Gastroesophageal sphincter (tissue), 4 donors: ENCODE results near the gene PHACTR1. TPM values are rescaled to one million over a fixed set of nuclear protein-coding genes. Genes with fewer than 3 reads are reported as not detected.

Experiments used
- ATAC-seq: fragments of 150-250 bp; one replicate; pipeline ENCODE4 v1.9.1; 2016; ENCODE audit warnings: mild to moderate bottlenecking, moderate library complexity
- H3K27ac ChIP-seq, 4 donors: fragments of 200-600 bp; sonication (generic) in 3 of 4; 1 replicate in 3 of 4; 2 replicates in 1 of 4; pipeline ENCODE4 v1.5.1; 2016 to 2019
- H3K27me3 ChIP-seq: fragments of 200-600 bp; sonication (generic); one replicate; pipeline ENCODE4 v1.5.1; 2019
- H3K36me3 ChIP-seq, 2 donors: fragments of 200-600 bp; sonication (generic); one replicate each; pipeline ENCODE4 v1.5.1; 2019; ENCODE audit warnings: control low read depth in 1 of 2
- H3K4me1 ChIP-seq, 3 donors: fragments of 200-600 bp; sonication (generic); 1 replicate in 2 of 3; 2 replicates in 1 of 3; pipeline ENCODE4 v1.5.1; 2016 to 2019; ENCODE audit warnings: control low read depth in 2 of 3
- H3K4me3 ChIP-seq, 2 donors: fragments of 200-600 bp; sonication (generic); one replicate each; pipeline ENCODE4 v1.5.1; 2019; ENCODE audit warnings: mild to moderate bottlenecking in 1 of 2, moderate library complexity in 1 of 2
- H3K9me3 ChIP-seq, 3 donors: fragments of 200-600 bp; sonication (generic); one replicate each; pipeline ENCODE4 v1.5.1; 2017 to 2019; ENCODE audit warnings: control low read depth in 2 of 3
- CTCF ChIP-seq, 4 experiments: fragments of 200-600 bp in 2 of 4; fragments of 450-650 bp in 2 of 4; sonication (generic) in 1 of 4; IDR thresholded peaks; one replicate each; pipeline ENCODE4 v1.5.1; 2017 to 2019; ENCODE audit warnings: antibody characterized with exemption in 4 of 4, mild to moderate bottlenecking in 2 of 4, moderate library complexity in 2 of 4
- EP300 ChIP-seq: sonication (generic); formaldehyde crosslinking; IDR thresholded peaks from one replicate; pipeline ENCODE4 v1.6.1; 2017; ENCODE audit warnings: antibody characterized with exemption, mild to moderate bottlenecking
- POLR2A ChIP-seq, 2 donors: fragments of 450-650 bp; IDR thresholded peaks; one replicate each; pipeline ENCODE4 v1.6.1; 2017; ENCODE audit warnings: antibody characterized with exemption in 2 of 2, mild to moderate bottlenecking in 2 of 2, moderate library complexity in 1 of 2
- POLR2AphosphoS5 ChIP-seq: sonication (generic); formaldehyde crosslinking; IDR thresholded peaks from one replicate; pipeline ENCODE4 v1.6.1; 2017; ENCODE audit warnings: antibody characterized with exemption
- WGBS, 2 donors: methylation state at CpG; one replicate each; pipeline ENCODE4 v1.1.5; 2018; ENCODE audit warnings: low coverage in 1 of 2; 5-methylcytosine and 5-hydroxymethylcytosine counted together
- total RNA-seq, 4 donors: library from RNA; depleted of rRNA; stranded (reverse); fragments of >200 nt; gene quantifications; one replicate each; pipeline ENCODE4 v1.1.0, GENCODE V29; 2016

PHACTR1 gene
- total RNA-seq, 4 donors from 2014 or later = 0.20 to 27.3 (median 2.2) TPM

- no peaks in the 10 kb centered on the region for H3K36me3 ChIP-seq
- H3K27ac ChIP-seq = no peak overlapping the region
- WGBS, 2 donors = 76 to 88% methylated on average over 4 of the region's 4 CpGs
- TF ChIP-seq POLR2AphosphoS5 (no peak), POLR2A (IDR thresholded peaks at IDR 0.05) (no peak), CTCF (IDR thresholded peaks at IDR 0.05) (no peak), EP300 (no peak)
- H3K27me3 ChIP-seq = no peaks in the 10 kb centered on the region
- H3K9me3 ChIP-seq = no peaks in the 10 kb centered on the region
- H3K4me1 ChIP-seq = no peaks in the 10 kb centered on the region
- no peak for ATAC-seq
- no peak overlapping the region for H3K4me3 ChIP-seq
Observed at GRCh38 chr6:12977806-12978205, 261.2 kb downstream of the PHACTR1 start.

GRCh38 chr6:12980741-12981140, 264.2 kb downstream of the PHACTR1 start:
- no peak overlapping the region for H3K4me3 ChIP-seq
- H3K4me1 ChIP-seq = no peaks in the 10 kb centered on the region
- 91 to 92% methylated on average over 3 to 4 of the region's 4 CpGs for WGBS, 2 donors
- no peak for ATAC-seq
- TF ChIP-seq POLR2A (IDR thresholded peaks at IDR 0.05) = no peak
- no peak for TF ChIP-seq CTCF (IDR thresholded peaks at IDR 0.05)
- TF ChIP-seq EP300 = no peak
- no peak for TF ChIP-seq POLR2AphosphoS5
- H3K27me3 ChIP-seq = no peaks in the 10 kb centered on the region
- no peaks in the 10 kb centered on the region for H3K9me3 ChIP-seq
- H3K27ac ChIP-seq = no peak overlapping the region
- H3K36me3 ChIP-seq = no peaks in the 10 kb centered on the region

GRCh38 chr6:12984776-12985175, 268.2 kb downstream of the PHACTR1 start:
- Histone ChIP-seq H3K4me1 (no peaks in the 10 kb centered on the region), H3K9me3 (no peaks in the 10 kb centered on the region), H3K4me3 (no peak overlapping the region), H3K27ac (no peak overlapping the region), H3K36me3 (no peaks in the 10 kb centered on the region), H3K27me3 (no peaks in the 10 kb centered on the region)
- no peak for TF ChIP-seq EP300
- TF ChIP-seq POLR2AphosphoS5 = no peak
- no peak for TF ChIP-seq POLR2A (IDR thresholded peaks at IDR 0.05)
- no peak for TF ChIP-seq CTCF (IDR thresholded peaks at IDR 0.05)
- ATAC-seq = no peak
- WGBS, 2 donors = 66 to 100% methylated on average over 1 to 2 of the region's 2 CpGs

- Histone ChIP-seq H3K4me1 (no peaks in the 10 kb centered on the region), H3K9me3 (no peaks in the 10 kb centered on the region), H3K27me3 (no peaks in the 10 kb centered on the region), H3K36me3 (no peaks in the 10 kb centered on the region), H3K4me3 (no peak overlapping the region), H3K27ac (no peak overlapping the region)
- no peak for ATAC-seq
- no peak for TF ChIP-seq POLR2A (IDR thresholded peaks at IDR 0.05)
- TF ChIP-seq POLR2AphosphoS5 = no peak
- TF ChIP-seq CTCF (IDR thresholded peaks at IDR 0.05) = no peak
- no peak for TF ChIP-seq EP300
Observed at GRCh38 chr6:12987783-12988182, 271.2 kb downstream of the PHACTR1 start.

GRCh38 chr6:12990162-12990561, 273.6 kb downstream of the PHACTR1 start:
- no peak overlapping the region for H3K4me3 ChIP-seq
- TF ChIP-seq EP300 (no peak), POLR2A (IDR thresholded peaks at IDR 0.05) (no peak), CTCF (IDR thresholded peaks at IDR 0.05) (no peak), POLR2AphosphoS5 (no peak)
- ATAC-seq = no peak
- WGBS, 2 donors = 93 to 98% methylated on average over 2 to 4 of the region's 7 CpGs
- H3K9me3 ChIP-seq = peaks cover 0 to 9% (median 0%) of the 10 kb centered on the region in 3 donors
- no peaks in the 10 kb centered on the region for H3K36me3 ChIP-seq
- no peaks in the 10 kb centered on the region for H3K4me1 ChIP-seq
- no peaks in the 10 kb centered on the region for H3K27me3 ChIP-seq
- no peak overlapping the region for H3K27ac ChIP-seq
